CD4-positive, alpha-beta T cell treated with Interleukin-6 at 100 ng/mL for 8 hours (primary cell): Measurements from ENCODE around the gene CA10.

Experiments
- DNase-seq: peaks from one replicate; pipeline ENCODE4 v3.0.0-alpha.2; 2020; ENCODE audit warnings: mixed read lengths, low spot score

The CA10 gene

GRCh38 chr17:52158450-52159042 lies at the start of gene CA10:
Gene CA10, minus strand, starts transcription at chr17:52158714.
- DNase-seq = no peak

GRCh38 chr17:52207796-52208195 lies 49.3 kb upstream of the CA10 start:
- DNase-seq = no peak

- DNase-seq = no peak
Measured at GRCh38 chr17:52202520-52203080, 44.1 kb upstream of the CA10 start.

GRCh38 chr17:52201767-52202519 lies 43.4 kb upstream of the CA10 start:
- DNase-seq = no peak

GRCh38 chr17:52191491-52191890 lies 33.0 kb upstream of the CA10 start:
- no peak for DNase-seq

- DNase-seq = no peak
Measured at GRCh38 chr17:52181782-52182181, 23.3 kb upstream of the CA10 start.

- DNase-seq = no peak
Measured at GRCh38 chr17:52178012-52178411, 19.5 kb upstream of the CA10 start.

GRCh38 chr17:52170963-52171572 lies 12.6 kb upstream of the CA10 start:
- no peak for DNase-seq

- no peak for DNase-seq
Measured at GRCh38 chr17:52160136-52160567, 1.6 kb upstream of the CA10 start.

- no peak for DNase-seq
Measured at GRCh38 chr17:52159246-52160135, 977 bp upstream of the CA10 start.

GRCh38 chr17:52157603-52158449 lies 688 bp downstream of the CA10 start:
- DNase-seq = no peak

- no peak for DNase-seq
Measured at GRCh38 chr17:52156576-52157570, 1.6 kb downstream of the CA10 start.

GRCh38 chr17:52155301-52155700 lies 3.2 kb downstream of the CA10 start:
- DNase-seq = no peak

GRCh38 chr17:52154466-52154865 lies 4.0 kb downstream of the CA10 start:
- DNase-seq = no peak

- DNase-seq = no peak
Measured at GRCh38 chr17:52150935-52151334, 7.6 kb downstream of the CA10 start.

GRCh38 chr17:52149626-52150025 lies 8.9 kb downstream of the CA10 start:
- no peak for DNase-seq

GRCh38 chr17:52148969-52149351 lies 9.6 kb downstream of the CA10 start:
- DNase-seq = no peak

- no peak for DNase-seq
Measured at GRCh38 chr17:52148288-52148968, 10.1 kb downstream of the CA10 start.

GRCh38 chr17:52147872-52148271 lies 10.6 kb downstream of the CA10 start:
- DNase-seq = no peak
